Lower leg skin (tissue), 4 donors: Measurements from ENCODE around the gene MYO18B. TPM values are rescaled to one million over a fixed set of nuclear protein-coding genes. Genes with fewer than 3 reads are reported as not detected.
A peak's percentile ranks its signal among the peaks of the same experiment; 100 is the strongest.

Source experiments
- DNase-seq, 2 donors: peaks; one replicate each; pipeline ENCODE4 v3.0.0-alpha.2; 2019; ENCODE audit warnings: low spot score in 2 of 2
- H3K4me3 ChIP-seq: fragments of 200-600 bp; sonication (generic); 2 replicates; pipeline ENCODE4 v1.5.1; 2017; ENCODE audit warnings: mild to moderate bottlenecking, low read depth; ENCODE audit not compliant: poor library complexity, severe bottlenecking
- POLR2A ChIP-seq, 2 donors: fragments of 450-650 bp; IDR thresholded peaks; one replicate each; pipeline ENCODE4 v1.6.1; 2016 to 2017; ENCODE audit warnings: antibody characterized with exemption in 2 of 2, mild to moderate bottlenecking in 1 of 2, moderate library complexity in 1 of 2
- WGBS, 2 donors: methylation state at CpG; one replicate each; pipeline ENCODE4 v1.1.5; 2018; 5-methylcytosine and 5-hydroxymethylcytosine counted together
- intact Hi-C: fragments of 100-400 bp; cut with DNase I; formaldehyde crosslinking; loops from one replicate; pipeline ENCODE4 v1.15.0; 2023; ENCODE audit warnings: low total_unique reads
- total RNA-seq, 4 donors: library from RNA; depleted of rRNA; stranded (reverse); fragments of >200 nt; gene quantifications; one replicate each; pipeline ENCODE4 v1.1.0, GENCODE V29; 2016
- TF ChIP-seq, protein P1 (sequence below), 3 donors: fragments of 450-650 bp; IDR thresholded peaks; one replicate each; pipeline ENCODE4 v1.5.1; 2016; ENCODE audit warnings: antibody characterized with exemption in 3 of 3, mild to moderate bottlenecking in 3 of 3, moderate library complexity in 2 of 3

Gene MYO18B
- total RNA-seq, 4 donors from 2014 or later = 1.5 to 3.4 TPM; not detected in 2

- no peak for TF ChIP-seq POLR2A (IDR thresholded peaks at IDR 0.05)
- TF ChIP-seq, protein P1, sequence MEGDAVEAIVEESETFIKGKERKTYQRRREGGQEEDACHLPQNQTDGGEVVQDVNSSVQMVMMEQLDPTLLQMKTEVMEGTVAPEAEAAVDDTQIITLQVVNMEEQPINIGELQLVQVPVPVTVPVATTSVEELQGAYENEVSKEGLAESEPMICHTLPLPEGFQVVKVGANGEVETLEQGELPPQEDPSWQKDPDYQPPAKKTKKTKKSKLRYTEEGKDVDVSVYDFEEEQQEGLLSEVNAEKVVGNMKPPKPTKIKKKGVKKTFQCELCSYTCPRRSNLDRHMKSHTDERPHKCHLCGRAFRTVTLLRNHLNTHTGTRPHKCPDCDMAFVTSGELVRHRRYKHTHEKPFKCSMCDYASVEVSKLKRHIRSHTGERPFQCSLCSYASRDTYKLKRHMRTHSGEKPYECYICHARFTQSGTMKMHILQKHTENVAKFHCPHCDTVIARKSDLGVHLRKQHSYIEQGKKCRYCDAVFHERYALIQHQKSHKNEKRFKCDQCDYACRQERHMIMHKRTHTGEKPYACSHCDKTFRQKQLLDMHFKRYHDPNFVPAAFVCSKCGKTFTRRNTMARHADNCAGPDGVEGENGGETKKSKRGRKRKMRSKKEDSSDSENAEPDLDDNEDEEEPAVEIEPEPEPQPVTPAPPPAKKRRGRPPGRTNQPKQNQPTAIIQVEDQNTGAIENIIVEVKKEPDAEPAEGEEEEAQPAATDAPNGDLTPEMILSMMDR (IDR thresholded peaks at IDR 0.05) = no peak
- H3K4me3 ChIP-seq = no peak overlapping the region
- intact Hi-C loops = no loop called here
- DNase-seq = peak in 1 of 2 donors; percentile 66
- WGBS, 2 donors = 74 to 77% methylated on average over 9 of the region's 9 CpGs
Measured at GRCh38 chr22:25837288-25837900, 95.4 kb downstream of the MYO18B start.

DNA sequence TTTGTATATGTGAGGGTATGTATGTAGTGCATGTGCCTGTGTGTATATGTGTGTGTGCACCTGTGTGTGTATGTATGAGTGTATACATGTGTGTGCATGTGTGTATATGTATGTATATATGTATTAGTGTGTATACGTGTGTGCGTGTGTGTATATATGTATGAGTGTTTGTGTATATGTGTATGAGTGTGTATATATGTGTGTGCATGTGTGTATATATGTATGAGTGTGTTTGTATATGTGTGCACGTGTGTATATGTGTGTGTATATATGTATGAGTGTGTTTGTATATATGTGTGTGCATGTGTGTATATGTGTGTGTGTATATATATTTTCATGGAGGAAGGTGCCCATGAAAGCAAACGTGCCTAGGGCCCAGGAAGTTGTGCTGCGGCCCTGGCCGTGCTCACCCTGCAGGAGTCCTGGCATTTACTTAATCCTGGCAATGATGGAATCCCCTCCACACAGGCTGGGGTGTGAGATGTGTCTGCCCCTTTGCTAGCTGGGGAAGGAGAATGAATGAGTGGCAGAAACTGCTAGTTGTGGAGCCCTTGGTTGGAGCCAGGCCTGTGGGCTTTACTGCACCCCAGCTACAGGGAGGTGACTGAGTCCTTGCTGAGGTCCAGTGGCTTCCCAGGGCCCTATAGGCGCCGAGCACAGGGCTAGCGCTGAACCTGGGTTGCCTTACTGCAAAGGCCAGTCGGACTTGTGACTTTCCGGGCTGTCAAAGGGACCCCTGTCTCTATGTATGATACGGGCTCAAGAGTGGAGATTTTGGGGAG, 97.2 kb downstream of the MYO18B start:
- TF ChIP-seq, protein P1 (IDR thresholded peaks at IDR 0.05) = no peak
- TF ChIP-seq POLR2A (IDR thresholded peaks at IDR 0.05) = no peak
- WGBS, 2 donors = 82 to 89% methylated on average over 12 of the region's 12 CpGs
- H3K4me3 ChIP-seq = no peak overlapping the region
- DNase-seq = peak in 1 of 2 donors; percentile 52
- intact Hi-C loops = no loop called here

- intact Hi-C loops = no loop called here
- WGBS, 2 donors = 66 to 74% methylated on average over 6 of the region's 6 CpGs
Measured at GRCh38 chr22:25839755-25840154, 97.8 kb downstream of the MYO18B start.

GRCh38 chr22:25840167-25840566, 98.2 kb downstream of the MYO18B start:
- TF ChIP-seq, protein P1 (IDR thresholded peaks at IDR 0.05) = no peak
- no peak for TF ChIP-seq POLR2A (IDR thresholded peaks at IDR 0.05)
- 59 to 74% methylated on average over 5 of the region's 5 CpGs for WGBS, 2 donors
- DNase-seq = peak in 1 of 2 donors; percentile 74
- H3K4me3 ChIP-seq = no peak overlapping the region
- intact Hi-C loops = no loop called here

More at GRCh38 chr22:25839755-25840154, 97.8 kb downstream of the MYO18B start:
- H3K4me3 ChIP-seq = no peak overlapping the region
- TF ChIP-seq, protein P1 (IDR thresholded peaks at IDR 0.05) = no peak
- no peak for TF ChIP-seq POLR2A (IDR thresholded peaks at IDR 0.05)
- DNase-seq = peak in 1 of 2 donors; percentile 58

- no peak for DNase-seq
- WGBS, 2 donors = 44 to 72% methylated on average over 3 of the region's 3 CpGs
- intact Hi-C loops = no loop called here
- TF ChIP-seq, protein P1 (IDR thresholded peaks at IDR 0.05) = no peak
- no peak for TF ChIP-seq POLR2A (IDR thresholded peaks at IDR 0.05)
- no peak overlapping the region for H3K4me3 ChIP-seq
Measured at GRCh38 chr22:25840891-25841290, 98.9 kb downstream of the MYO18B start.
